Ascending aorta (tissue), 2 donors: ENCODE results near the gene CELF2. TPM values are rescaled to one million over a fixed set of nuclear protein-coding genes. Genes with fewer than 3 reads are reported as not detected.

Experiments
- DNase-seq, 2 donors: peaks; one replicate each; pipeline ENCODE4 v3.0.0-alpha.2; 2019; ENCODE audit warnings: low spot score in 2 of 2
- H3K27ac ChIP-seq, 2 donors: fragments of 200-600 bp; sonication (generic); one replicate each; pipeline ENCODE4 v1.5.1; 2016 to 2017; ENCODE audit warnings: mild to moderate bottlenecking in 1 of 2
- H3K27me3 ChIP-seq: fragments of 200-600 bp; sonication (generic); one replicate; pipeline ENCODE4 v1.5.1; 2017
- H3K36me3 ChIP-seq, 2 donors: fragments of 200-600 bp; sonication (generic); one replicate each; pipeline ENCODE4 v1.5.1; 2016
- H3K4me1 ChIP-seq, 2 donors: fragments of 200-600 bp; sonication (generic); one replicate each; pipeline ENCODE4 v1.5.1; 2016 to 2017; ENCODE audit warnings: mild to moderate bottlenecking in 1 of 2
- H3K4me3 ChIP-seq, 2 donors: fragments of 200-600 bp; sonication (generic); one replicate each; pipeline ENCODE4 v1.5.1; 2016 to 2017; ENCODE audit warnings: mild to moderate bottlenecking in 1 of 2
- H3K9me3 ChIP-seq, 2 donors: fragments of 200-600 bp; sonication (generic); one replicate each; pipeline ENCODE4 v1.5.1; 2016
- CTCF ChIP-seq, 3 experiments: fragments of 200-600 bp in 2 of 3; fragments of 450-650 bp in 1 of 3; sonication (generic) in 2 of 3; IDR thresholded peaks; one replicate each; pipeline ENCODE4 v1.5.1; 2016 to 2019; ENCODE audit warnings: antibody characterized with exemption in 3 of 3, mild to moderate bottlenecking in 1 of 3, moderate library complexity in 1 of 3
- intact Hi-C: fragments of 100-400 bp; cut with DNase I; formaldehyde crosslinking; loops from one replicate; pipeline ENCODE4 v1.15.1; 2023
- total RNA-seq: library from RNA; depleted of rRNA; stranded (reverse); fragments of >200 nt; gene quantifications from one replicate; pipeline ENCODE4 v1.1.0, GENCODE V29; 2016

The CELF2 gene
- total RNA-seq, 1 donor from 2014 or later: 26.6 TPM

GRCh38 chr10:11162828-11163599 is 145.3 kb downstream of the CELF2 start:
- Histone ChIP-seq H3K4me1 (peaks cover 5 to 10% of the 10 kb centered on the region in 2 donors), H3K27ac (peak overlapping the region in 1 of 2 donors; percentile 37)
- intact Hi-C loops: no loop called here

GRCh38 chr10:11163780-11164550 is 146.3 kb downstream of the CELF2 start:
- intact Hi-C loops: no loop called here

More at GRCh38 chr10:11162828-11163599, 145.3 kb downstream of the CELF2 start:
- no peak overlapping the region for H3K4me3 ChIP-seq
- H3K36me3 ChIP-seq: no peaks in the 10 kb centered on the region
- H3K27me3 ChIP-seq: no peaks in the 10 kb centered on the region
- no peak for TF ChIP-seq CTCF (IDR thresholded peaks at IDR 0.05)
- no peaks in the 10 kb centered on the region for H3K9me3 ChIP-seq
- DNase-seq: peak; percentile 55 to 84

GRCh38 chr10:11164551-11164802 is 146.8 kb downstream of the CELF2 start:
- DNase-seq: no peak
- Histone ChIP-seq H3K27ac (peak overlapping the region in 1 of 2 donors; percentile 17), H3K36me3 (no peaks in the 10 kb centered on the region), H3K27me3 (no peaks in the 10 kb centered on the region), H3K4me3 (peak overlapping the region; percentile 53 to 91), H3K4me1 (peaks cover 5 to 10% of the 10 kb centered on the region in 2 donors), H3K9me3 (no peaks in the 10 kb centered on the region)
- intact Hi-C loops: no loop called here
- no peak for TF ChIP-seq CTCF (IDR thresholded peaks at IDR 0.05)

More at GRCh38 chr10:11163780-11164550, 146.3 kb downstream of the CELF2 start:
- Histone ChIP-seq H3K27me3 (no peaks in the 10 kb centered on the region), H3K9me3 (no peaks in the 10 kb centered on the region), H3K4me1 (peaks cover 5 to 10% of the 10 kb centered on the region in 2 donors), H3K27ac (peak overlapping the region in 1 of 2 donors; percentile 37), H3K36me3 (no peaks in the 10 kb centered on the region), H3K4me3 (peak overlapping the region; percentile 53 to 91)
- TF ChIP-seq CTCF (IDR thresholded peaks at IDR 0.05): no peak
- no peak for DNase-seq

GRCh38 chr10:11164803-11165590 is 147.3 kb downstream of the CELF2 start:
- no peaks in the 10 kb centered on the region for H3K9me3 ChIP-seq
- H3K36me3 ChIP-seq: no peaks in the 10 kb centered on the region
- DNase-seq: peak; percentile 52 to 82
- no peak for TF ChIP-seq CTCF (IDR thresholded peaks at IDR 0.05)
- intact Hi-C loops: loop anchor here (5.0 kb wide), 2 partner anchors 148 to 368 kb away; partner anchors contain the start of gene CELF2
- H3K27me3 ChIP-seq: no peaks in the 10 kb centered on the region
- H3K4me1 ChIP-seq: peaks cover 3 to 5% of the 10 kb centered on the region in 2 donors
- H3K27ac ChIP-seq: peak overlapping the region; percentile 62 to 74
- peak overlapping the region; percentile 53 to 91 for H3K4me3 ChIP-seq
